DND-41 (cell line): ENCODE data around the gene SNAI3.

Experiments used
- EZH2 ChIP-seq: IDR thresholded peaks from 3 replicates; pipeline ENCODE4 v1.6.1; 2012; ENCODE audit warnings: borderline replicate concordance, low read depth, mild to moderate bottlenecking, moderate library complexity, low read length, inconsistent platforms; ENCODE audit not compliant: severe bottlenecking
- TF ChIP-seq, protein P1 (sequence below): IDR thresholded peaks from 2 replicates; pipeline ENCODE4 v1.5.1; 2012; ENCODE audit warnings: borderline replicate concordance, low read length, moderate library complexity, mild to moderate bottlenecking; ENCODE audit not compliant: poor library complexity, severe bottlenecking; ENCODE audit errors: extremely low read depth

- TF ChIP-seq, protein P1, sequence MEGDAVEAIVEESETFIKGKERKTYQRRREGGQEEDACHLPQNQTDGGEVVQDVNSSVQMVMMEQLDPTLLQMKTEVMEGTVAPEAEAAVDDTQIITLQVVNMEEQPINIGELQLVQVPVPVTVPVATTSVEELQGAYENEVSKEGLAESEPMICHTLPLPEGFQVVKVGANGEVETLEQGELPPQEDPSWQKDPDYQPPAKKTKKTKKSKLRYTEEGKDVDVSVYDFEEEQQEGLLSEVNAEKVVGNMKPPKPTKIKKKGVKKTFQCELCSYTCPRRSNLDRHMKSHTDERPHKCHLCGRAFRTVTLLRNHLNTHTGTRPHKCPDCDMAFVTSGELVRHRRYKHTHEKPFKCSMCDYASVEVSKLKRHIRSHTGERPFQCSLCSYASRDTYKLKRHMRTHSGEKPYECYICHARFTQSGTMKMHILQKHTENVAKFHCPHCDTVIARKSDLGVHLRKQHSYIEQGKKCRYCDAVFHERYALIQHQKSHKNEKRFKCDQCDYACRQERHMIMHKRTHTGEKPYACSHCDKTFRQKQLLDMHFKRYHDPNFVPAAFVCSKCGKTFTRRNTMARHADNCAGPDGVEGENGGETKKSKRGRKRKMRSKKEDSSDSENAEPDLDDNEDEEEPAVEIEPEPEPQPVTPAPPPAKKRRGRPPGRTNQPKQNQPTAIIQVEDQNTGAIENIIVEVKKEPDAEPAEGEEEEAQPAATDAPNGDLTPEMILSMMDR, result no peak
- no peak for TF ChIP-seq EZH2
Observed at GRCh38 chr16:88722784-88723506, 36.6 kb upstream of the SNAI3 start.
